ENCODE results near the gene TESPA1.

The TESPA1 gene

GRCh38 chr12:54929998-54930397 lies 54.6 kb downstream of the TESPA1 start:
- no peak for TF ChIP-seq CTCF (IDR thresholded peaks at IDR 0.05; ENCODE audit: borderline replicate concordance, insufficient read depth, low read depth, low read length)
- H3K4me3 ChIP-seq (ENCODE audit: low read depth, low read length): no peak overlapping the region

GRCh38 chr12:54926246-54926645 lies 58.3 kb downstream of the TESPA1 start:
- no peak overlapping the region for H3K4me3 ChIP-seq (ENCODE audit: low read depth, low read length)
- no peak for TF ChIP-seq CTCF (IDR thresholded peaks at IDR 0.05; ENCODE audit: borderline replicate concordance, insufficient read depth, low read depth, low read length)

GRCh38 chr12:54924972-54925707 lies 59.4 kb downstream of the TESPA1 start:
- no peak overlapping the region for H3K4me3 ChIP-seq (ENCODE audit: low read depth, low read length)
- no peak for TF ChIP-seq CTCF (IDR thresholded peaks at IDR 0.05; ENCODE audit: borderline replicate concordance, insufficient read depth, low read depth, low read length)

- no peak for TF ChIP-seq CTCF (IDR thresholded peaks at IDR 0.05; ENCODE audit: borderline replicate concordance, insufficient read depth, low read depth, low read length)
- no peak overlapping the region for H3K4me3 ChIP-seq (ENCODE audit: low read depth, low read length)
Measured at GRCh38 chr12:54917001-54917488, 67.5 kb downstream of the TESPA1 start.

All from GM12875 (cell line).